HepG2 (cell line): Measurements from ENCODE around the gene PHB1. TPM values are rescaled to one million over a fixed set of nuclear protein-coding genes. Genes with fewer than 3 reads are reported as not detected.

Experiments used
- CREB3 ChIP-seq: sonication (generic); formaldehyde crosslinking; IDR thresholded peaks from 2 replicates; pipeline ENCODE4 v1.5.0; 2020; ENCODE audit warnings: missing genetic modification reagents
- E2F2 ChIP-seq: sonication (generic); formaldehyde crosslinking; IDR thresholded peaks from 2 replicates; pipeline ENCODE4 v1.4.0; 2020; ENCODE audit warnings: missing genetic modification reagents, borderline replicate concordance
- EEA1 ChIP-seq: sonication (generic); formaldehyde crosslinking; IDR thresholded peaks from 2 replicates; pipeline ENCODE4 v1.5.1; 2020; ENCODE audit warnings: mild to moderate bottlenecking, missing genetic modification reagents, borderline replicate concordance
- HMGXB4 ChIP-seq, 2 experiments: sonication (generic) in 1 of 2; formaldehyde crosslinking in 1 of 2; IDR thresholded peaks; 2 replicates each; pipeline versions ENCODE4 v1.4.0 to v1.6.1; 2018 to 2020; ENCODE audit warnings: missing genetic modification reagents in 2 of 2, borderline replicate concordance in 1 of 2, low read depth in 1 of 2, mild to moderate bottlenecking in 1 of 2, missing biosample characterization in 1 of 2
- IRF2 ChIP-seq: IDR thresholded peaks from 2 replicates; pipeline ENCODE4 v1.6.1; 2018; ENCODE audit warnings: missing genetic modification reagents, missing compliant biosample characterization
- KDM1A ChIP-seq: IDR thresholded peaks from 2 replicates; pipeline ENCODE4 v1.6.1; 2016; ENCODE audit warnings: missing compliant biosample characterization
- SOX6 ChIP-seq, 2 experiments: fragments of 450-650 bp in 1 of 2; sonication (generic) in 1 of 2; formaldehyde crosslinking in 1 of 2; IDR thresholded peaks; 2 replicates each; pipeline versions ENCODE4 v1.4.0 to v1.6.1; 2017 to 2020; ENCODE audit warnings: antibody characterized with exemption in 1 of 2, mild to moderate bottlenecking in 1 of 2, missing genetic modification reagents in 1 of 2
- SP140L ChIP-seq: sonication (generic); formaldehyde crosslinking; IDR thresholded peaks from 2 replicates; pipeline ENCODE4 v1.4.0; 2020; ENCODE audit warnings: missing genetic modification reagents, borderline replicate concordance
- TBX2 ChIP-seq: sonication (generic); formaldehyde crosslinking; IDR thresholded peaks from 2 replicates; pipeline ENCODE4 v1.5.0; 2020; ENCODE audit warnings: missing genetic modification reagents, mild to moderate bottlenecking, borderline replicate concordance
- ZNF101 ChIP-seq: sonication (generic); formaldehyde crosslinking; IDR thresholded peaks from 2 replicates; pipeline ENCODE4 v1.4.0; 2020; ENCODE audit warnings: mild to moderate bottlenecking, low read depth, missing genetic modification reagents, borderline replicate concordance
- ZNF138 ChIP-seq: sonication (generic); formaldehyde crosslinking; IDR thresholded peaks from 2 replicates; pipeline ENCODE4 v1.5.0; 2020; ENCODE audit warnings: mild to moderate bottlenecking, low read depth, missing genetic modification reagents
- ZNF256 ChIP-seq: sonication (generic); formaldehyde crosslinking; conservative IDR thresholded peaks from 2 replicates; pipeline ENCODE4 v1.4.0; 2020; ENCODE audit warnings: missing genetic modification reagents
- ZNF30 ChIP-seq: sonication (generic); formaldehyde crosslinking; IDR thresholded peaks from 2 replicates; pipeline ENCODE4 v1.5.0; 2020; ENCODE audit warnings: mild to moderate bottlenecking, missing genetic modification reagents
- ZNF556 ChIP-seq: sonication (generic); formaldehyde crosslinking; IDR thresholded peaks from 2 replicates; pipeline ENCODE4 v1.4.0; 2020; ENCODE audit warnings: mild to moderate bottlenecking, missing genetic modification reagents, borderline replicate concordance
- ZNF678 ChIP-seq: sonication (generic); formaldehyde crosslinking; IDR thresholded peaks from 2 replicates; pipeline ENCODE4 v1.4.0; 2020; ENCODE audit warnings: mild to moderate bottlenecking, missing genetic modification reagents
- ZSCAN31 ChIP-seq: sonication (generic); formaldehyde crosslinking; IDR thresholded peaks from 2 replicates; pipeline ENCODE4 v1.5.0; 2020; ENCODE audit warnings: low read depth, mild to moderate bottlenecking, missing genetic modification reagents
- polyA plus RNA-seq, 8 experiments: library from polyadenylated mRNA; depleted of rRNA in 3 of 8; stranded (reverse) in 7 of 8; unstranded in 1 of 8; fragments of >200 nt; fragmentation: Illumina TruSeq in 4 of 8; extraction: Trizol in 4 of 8; gene quantifications; 2 replicates each; pipeline versions ENCODE4 v1.2.1 to v1.2.3, GENCODE V29; 2011 to 2016; ENCODE audit warnings: low read depth in 4 of 8, missing spikeins in 1 of 8, mixed read lengths in 1 of 8; ENCODE audit not compliant: insufficient read depth in 1 of 8
- total RNA-seq, 5 experiments: library from RNA; depleted of rRNA; stranded (reverse); fragments of >200 nt; fragmentation: Illumina TruSeq; extraction: Trizol; gene quantifications; 2 replicates each; pipeline ENCODE4 v1.2.3, GENCODE V29; 2016; ENCODE audit warnings: low read depth in 1 of 5
- TF ChIP-seq, protein P1 (sequence below), 2 experiments: IDR thresholded peaks; 2 replicates each; pipeline ENCODE4 v1.6.1; 2011 to 2012; ENCODE audit warnings: low read length in 2 of 2, borderline replicate concordance in 1 of 2, low read depth in 1 of 2, mild to moderate bottlenecking in 1 of 2, moderate library complexity in 1 of 2
- TF ChIP-seq, protein P2 (sequence below): sonication (generic); formaldehyde crosslinking; IDR thresholded peaks from 2 replicates; pipeline ENCODE4 v1.4.0; 2020; ENCODE audit warnings: missing genetic modification reagents
- TF ChIP-seq, protein P3 (sequence below): sonication (generic); formaldehyde crosslinking; IDR thresholded peaks from 2 replicates; pipeline ENCODE4 v1.8.1; 2023; ENCODE audit warnings: mild to moderate bottlenecking, missing genetic modification reagents

Gene PHB1
- total and polyA plus RNA-seq, 2 of the 13 experiments (the other 11 are each of a cell fraction or from before 2014, with no cell fraction given) = 515 to 688 TPM

DNA sequence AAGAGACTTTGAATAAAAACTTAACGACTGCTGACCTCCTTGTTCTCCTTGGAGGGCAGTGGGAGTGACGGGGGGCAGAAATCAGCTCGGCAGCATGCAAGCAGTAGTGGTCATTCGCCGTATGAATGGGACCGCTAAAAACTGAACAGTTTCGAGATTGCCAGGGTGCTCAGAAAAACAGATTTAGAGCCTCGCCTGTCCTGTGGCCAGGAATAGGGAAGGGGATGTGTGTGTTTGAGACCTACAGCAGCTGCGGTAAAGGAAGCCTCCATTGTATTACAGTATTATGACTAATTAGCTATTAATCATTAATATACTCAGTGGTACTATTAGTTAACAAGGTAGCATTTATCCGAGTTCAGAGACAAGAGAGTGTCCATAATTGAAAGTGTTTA, 52.0 kb downstream of the PHB1 start (continued):
- TF ChIP-seq E2F2 (CRISPR knock-in tag) (no peak), KDM1A (CRISPR knock-in tag) (no peak), ZSCAN31 (no peak), ZNF138 (CRISPR knock-in tag) (no peak; the same call in 1 of the 2 replicates), IRF2 (CRISPR knock-in tag) (no peak), SOX6 (IDR thresholded peaks at IDR 0.05) (no peak), SOX6 (CRISPR knock-in tag; IDR thresholded peaks at IDR 0.05) (peak; percentile 5; the same call in 1 of the 2 replicates), ZNF30 (no peak), ZNF256 (no peak), HMGXB4 (CRISPR knock-in tag; IDR thresholded peaks at IDR 0.05; ENCODE audit: borderline replicate concordance in 1 of 2, low read depth in 1 of 2) (0 out of 4 replicates have a peak, but pooled peaks of 1 of the 2 experiments have one; percentile 4), ZNF101 (CRISPR knock-in tag) (no peak), ZNF556 (CRISPR knock-in tag) (no peak), ZNF678 (CRISPR knock-in tag) (no peak), TBX2 (0 out of 2 replicates have a peak, but pooled peaks have one; percentile 28), SP140L (0 out of 2 replicates have a peak, but pooled peaks have one; percentile 5), CREB3 (CRISPR knock-in tag) (no peak), EEA1 (CRISPR knock-in tag) (no peak)
- TF ChIP-seq, protein P1, sequence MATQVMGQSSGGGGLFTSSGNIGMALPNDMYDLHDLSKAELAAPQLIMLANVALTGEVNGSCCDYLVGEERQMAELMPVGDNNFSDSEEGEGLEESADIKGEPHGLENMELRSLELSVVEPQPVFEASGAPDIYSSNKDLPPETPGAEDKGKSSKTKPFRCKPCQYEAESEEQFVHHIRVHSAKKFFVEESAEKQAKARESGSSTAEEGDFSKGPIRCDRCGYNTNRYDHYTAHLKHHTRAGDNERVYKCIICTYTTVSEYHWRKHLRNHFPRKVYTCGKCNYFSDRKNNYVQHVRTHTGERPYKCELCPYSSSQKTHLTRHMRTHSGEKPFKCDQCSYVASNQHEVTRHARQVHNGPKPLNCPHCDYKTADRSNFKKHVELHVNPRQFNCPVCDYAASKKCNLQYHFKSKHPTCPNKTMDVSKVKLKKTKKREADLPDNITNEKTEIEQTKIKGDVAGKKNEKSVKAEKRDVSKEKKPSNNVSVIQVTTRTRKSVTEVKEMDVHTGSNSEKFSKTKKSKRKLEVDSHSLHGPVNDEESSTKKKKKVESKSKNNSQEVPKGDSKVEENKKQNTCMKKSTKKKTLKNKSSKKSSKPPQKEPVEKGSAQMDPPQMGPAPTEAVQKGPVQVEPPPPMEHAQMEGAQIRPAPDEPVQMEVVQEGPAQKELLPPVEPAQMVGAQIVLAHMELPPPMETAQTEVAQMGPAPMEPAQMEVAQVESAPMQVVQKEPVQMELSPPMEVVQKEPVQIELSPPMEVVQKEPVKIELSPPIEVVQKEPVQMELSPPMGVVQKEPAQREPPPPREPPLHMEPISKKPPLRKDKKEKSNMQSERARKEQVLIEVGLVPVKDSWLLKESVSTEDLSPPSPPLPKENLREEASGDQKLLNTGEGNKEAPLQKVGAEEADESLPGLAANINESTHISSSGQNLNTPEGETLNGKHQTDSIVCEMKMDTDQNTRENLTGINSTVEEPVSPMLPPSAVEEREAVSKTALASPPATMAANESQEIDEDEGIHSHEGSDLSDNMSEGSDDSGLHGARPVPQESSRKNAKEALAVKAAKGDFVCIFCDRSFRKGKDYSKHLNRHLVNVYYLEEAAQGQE (IDR thresholded peaks at IDR 0.05; ENCODE audit: borderline replicate concordance in 1 of 2, low read depth in 1 of 2, low read length in 2 of 2) = no peak
- TF ChIP-seq, protein P2, sequence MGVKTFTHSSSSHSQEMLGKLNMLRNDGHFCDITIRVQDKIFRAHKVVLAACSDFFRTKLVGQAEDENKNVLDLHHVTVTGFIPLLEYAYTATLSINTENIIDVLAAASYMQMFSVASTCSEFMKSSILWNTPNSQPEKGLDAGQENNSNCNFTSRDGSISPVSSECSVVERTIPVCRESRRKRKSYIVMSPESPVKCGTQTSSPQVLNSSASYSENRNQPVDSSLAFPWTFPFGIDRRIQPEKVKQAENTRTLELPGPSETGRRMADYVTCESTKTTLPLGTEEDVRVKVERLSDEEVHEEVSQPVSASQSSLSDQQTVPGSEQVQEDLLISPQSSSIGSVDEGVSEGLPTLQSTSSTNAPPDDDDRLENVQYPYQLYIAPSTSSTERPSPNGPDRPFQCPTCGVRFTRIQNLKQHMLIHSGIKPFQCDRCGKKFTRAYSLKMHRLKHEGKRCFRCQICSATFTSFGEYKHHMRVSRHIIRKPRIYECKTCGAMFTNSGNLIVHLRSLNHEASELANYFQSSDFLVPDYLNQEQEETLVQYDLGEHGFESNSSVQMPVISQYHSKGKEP (CRISPR knock-in tag) = peak; percentile 56; the same call in 1 of the 2 replicates
- TF ChIP-seq, protein P3, sequence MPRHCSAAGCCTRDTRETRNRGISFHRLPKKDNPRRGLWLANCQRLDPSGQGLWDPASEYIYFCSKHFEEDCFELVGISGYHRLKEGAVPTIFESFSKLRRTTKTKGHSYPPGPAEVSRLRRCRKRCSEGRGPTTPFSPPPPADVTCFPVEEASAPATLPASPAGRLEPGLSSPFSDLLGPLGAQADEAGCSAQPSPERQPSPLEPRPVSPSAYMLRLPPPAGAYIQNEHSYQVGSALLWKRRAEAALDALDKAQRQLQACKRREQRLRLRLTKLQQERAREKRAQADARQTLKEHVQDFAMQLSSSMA (CRISPR knock-in tag) = 0 out of 2 replicates have a peak, but pooled peaks have one; percentile 41
